HG03196 (cell line): ENCODE results near the gene RIOK1.

Source experiments
- ATAC-seq: cut with Tn5 transposase; IDR thresholded peaks from one replicate; pipeline ENCODE4 v1.9.1; 2021; ENCODE audit not compliant: unreplicated experiment

Gene RIOK1

DNA sequence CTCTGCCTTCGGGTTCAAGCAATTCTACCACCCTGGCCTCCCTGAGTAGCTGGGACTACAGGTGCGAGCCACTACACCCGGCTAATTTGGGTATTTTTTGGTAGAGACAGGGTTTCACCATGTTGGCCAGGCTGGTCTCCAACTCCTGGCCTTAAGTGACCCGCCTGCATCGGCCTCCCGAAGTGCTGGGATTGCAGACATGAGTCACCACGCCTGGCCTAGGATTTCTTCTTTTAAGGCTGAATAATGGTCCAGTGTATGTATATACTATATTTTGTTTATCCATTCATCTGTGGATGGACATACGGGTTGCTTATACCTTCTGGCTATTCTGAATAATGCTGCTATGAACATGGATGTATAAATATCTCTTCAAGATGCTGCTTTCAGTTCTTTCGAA is 17.1 kb downstream of the RIOK1 start:
- no peak for ATAC-seq

DNA sequence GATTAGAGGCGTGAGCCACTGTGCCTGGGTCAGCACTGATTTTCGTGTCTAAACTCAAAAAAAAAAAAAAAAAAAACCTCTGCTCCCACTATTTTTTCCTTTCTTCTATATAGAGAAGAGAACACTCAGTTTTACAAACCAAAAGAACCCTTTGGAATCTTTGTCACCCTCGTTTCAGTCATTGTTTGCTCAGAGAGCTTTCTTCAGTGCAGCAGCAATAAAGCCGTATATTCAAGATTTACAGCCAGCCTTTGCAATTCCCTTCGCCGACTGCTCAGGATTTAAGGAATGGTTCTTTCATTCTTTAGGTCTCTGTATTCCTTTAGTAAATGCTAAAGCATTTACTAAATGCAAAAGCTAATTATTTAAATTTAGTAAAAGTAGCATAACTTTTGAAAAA is 20.1 kb downstream of the RIOK1 start:
- no peak for ATAC-seq

DNA sequence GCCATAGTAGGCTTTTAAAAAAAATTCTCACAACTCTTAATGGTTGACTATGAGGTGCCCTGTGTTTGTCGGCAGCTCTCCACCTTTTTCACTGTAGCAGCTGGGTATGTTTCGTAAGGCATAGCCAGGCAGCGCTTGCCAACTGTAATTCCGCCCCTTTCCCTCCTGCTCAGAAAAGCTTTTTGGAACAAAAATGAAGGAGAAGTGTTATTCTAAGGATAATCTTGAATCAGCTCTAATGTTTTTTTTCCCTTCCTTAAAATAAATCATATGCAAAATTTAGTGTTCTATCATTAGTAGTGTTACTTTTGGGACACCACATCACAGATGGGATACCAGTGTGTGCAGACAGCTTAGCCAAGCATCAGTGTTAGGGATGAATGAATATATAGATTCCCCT is 21.2 kb downstream of the RIOK1 start:
- no peak for ATAC-seq

DNA sequence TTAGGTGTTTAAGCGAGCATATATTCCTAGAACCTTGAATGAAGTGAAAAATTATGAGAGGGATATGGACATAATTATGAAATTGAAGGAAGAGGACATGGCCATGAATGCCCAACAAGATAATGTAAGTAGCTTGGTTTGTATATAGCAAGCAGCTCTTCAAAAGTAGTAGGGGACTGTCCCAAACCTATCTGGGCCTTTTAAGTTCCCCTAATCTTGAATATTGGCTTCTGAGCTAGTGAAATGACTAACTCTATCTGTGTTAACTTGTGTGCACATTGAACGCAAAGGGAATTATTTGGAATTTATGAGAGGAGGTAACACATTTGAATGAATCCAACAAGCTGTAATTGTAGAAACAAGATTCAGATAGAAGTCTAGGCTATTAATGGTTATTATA is 21.7 kb downstream of the RIOK1 start:
- no peak for ATAC-seq

DNA sequence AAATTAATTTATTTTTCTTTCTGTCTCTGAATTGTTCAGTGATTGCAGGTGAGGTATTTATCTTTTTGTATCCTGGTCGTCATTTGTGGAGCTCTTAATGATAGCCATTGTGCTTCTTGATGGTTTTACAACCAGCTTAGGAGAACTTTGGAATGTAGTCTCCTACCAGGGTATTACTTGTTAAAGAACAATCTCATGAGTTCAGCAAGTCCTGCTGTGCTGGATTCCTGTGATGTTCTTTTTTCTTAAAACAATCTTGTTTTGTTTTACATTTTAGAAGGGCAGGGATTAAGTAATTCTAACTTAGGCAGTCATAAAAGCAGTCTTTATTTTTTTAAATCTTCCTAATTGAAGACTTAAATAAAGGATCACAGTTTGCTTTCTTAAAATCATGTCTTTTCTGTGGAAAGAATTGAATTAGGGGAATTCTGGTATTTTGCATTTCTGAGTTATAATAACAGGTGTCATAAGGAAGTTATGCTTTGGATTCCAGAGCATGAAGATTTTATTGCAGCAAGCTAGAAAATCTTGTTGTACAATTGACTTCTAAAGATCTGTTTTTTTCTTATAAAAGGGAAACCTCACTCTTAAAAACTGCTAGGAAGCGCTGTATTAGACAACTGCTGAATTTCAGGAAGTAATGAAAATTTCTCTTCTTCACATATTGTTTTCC is 23.7 kb downstream of the RIOK1 start:
- no peak for ATAC-seq

DNA sequence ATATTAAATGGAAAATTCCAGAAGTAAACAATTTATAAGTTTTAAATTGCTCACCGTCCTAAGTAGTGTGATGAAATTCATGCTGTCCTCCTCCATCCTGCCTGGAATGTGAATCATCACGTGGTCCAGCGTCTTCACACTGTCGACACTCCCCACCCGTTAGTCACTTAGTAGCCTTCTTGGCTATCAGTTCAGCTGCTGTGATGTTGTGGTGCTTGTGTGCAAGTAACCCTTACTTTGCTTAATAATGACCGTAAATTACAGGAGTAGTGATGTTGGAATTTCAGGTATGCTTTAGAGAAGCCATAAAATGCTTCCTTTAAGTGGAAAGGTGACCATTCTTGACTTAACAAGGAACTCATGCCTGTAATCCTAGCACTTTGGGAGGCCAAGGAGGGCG is 25.2 kb downstream of the RIOK1 start:
- no peak for ATAC-seq

DNA sequence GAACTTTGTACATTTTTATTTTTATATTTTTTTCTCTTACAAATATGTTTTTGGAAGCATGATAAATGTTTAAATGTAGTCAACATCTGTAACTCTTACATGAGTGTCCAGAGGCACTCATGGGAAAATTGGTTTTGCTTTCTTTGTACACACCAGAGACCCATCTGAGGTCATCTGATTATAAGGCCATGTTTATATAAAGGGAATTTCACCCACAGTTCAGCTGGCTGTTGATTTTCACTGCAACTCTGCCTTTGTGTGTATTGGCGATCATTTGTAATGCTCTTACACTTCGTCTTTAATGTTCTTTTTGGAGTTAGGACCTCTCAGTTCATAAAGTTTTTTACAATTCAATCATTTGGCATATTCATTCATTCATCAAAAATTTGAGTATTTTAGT is 28.1 kb downstream of the RIOK1 start:
- ATAC-seq, result no peak

DNA sequence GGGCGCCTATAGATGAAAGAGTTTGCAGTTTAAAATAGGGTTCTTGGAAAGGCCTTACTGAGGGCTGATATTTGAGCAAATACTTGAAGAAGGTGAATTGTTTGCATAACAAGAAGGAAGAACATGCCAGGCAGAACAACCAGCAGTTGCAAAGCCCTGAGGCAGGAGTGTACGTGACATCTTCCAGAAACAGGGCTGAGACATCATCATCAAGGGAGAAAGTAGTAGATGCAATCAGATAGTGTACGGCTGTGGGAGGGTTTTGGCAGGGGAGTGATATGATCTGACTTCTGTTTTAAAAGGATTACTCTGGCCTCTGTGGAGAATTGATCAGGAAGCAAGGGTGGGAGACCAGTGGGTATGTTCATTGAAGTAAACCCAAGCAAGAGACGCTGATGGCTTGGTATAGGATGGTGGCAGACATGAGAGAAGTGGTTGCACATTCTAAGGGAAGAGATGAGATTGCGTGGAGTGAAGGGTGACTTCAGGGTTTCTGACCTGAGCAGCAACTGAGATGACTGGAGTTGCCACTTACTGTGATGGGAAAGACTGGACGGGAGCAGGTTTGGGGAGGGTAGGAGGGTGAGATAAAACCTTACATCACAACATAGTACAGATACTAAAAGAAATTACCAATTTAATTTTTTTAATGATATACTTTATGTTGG is 28.8 kb downstream of the RIOK1 start:
- no peak for ATAC-seq

DNA sequence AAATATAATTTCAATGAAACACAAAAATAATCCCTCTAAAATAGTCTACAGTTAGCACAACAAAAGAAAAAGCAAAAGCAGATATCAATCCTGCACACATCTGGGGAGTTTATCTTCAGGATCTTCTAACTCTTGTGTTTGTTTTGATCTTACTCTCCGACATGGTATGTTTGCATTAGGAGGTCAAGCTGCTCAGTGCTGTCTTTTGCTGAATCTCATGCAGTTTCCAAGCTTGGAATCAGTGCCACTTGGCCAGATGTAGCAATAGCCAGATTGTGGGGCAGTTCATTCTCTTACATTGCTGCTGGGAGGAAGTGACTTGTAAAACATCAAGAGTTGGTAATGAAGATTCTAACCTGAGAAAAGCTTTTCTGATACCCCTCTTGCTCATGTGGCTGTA is 29.5 kb downstream of the RIOK1 start:
- no peak for ATAC-seq

DNA sequence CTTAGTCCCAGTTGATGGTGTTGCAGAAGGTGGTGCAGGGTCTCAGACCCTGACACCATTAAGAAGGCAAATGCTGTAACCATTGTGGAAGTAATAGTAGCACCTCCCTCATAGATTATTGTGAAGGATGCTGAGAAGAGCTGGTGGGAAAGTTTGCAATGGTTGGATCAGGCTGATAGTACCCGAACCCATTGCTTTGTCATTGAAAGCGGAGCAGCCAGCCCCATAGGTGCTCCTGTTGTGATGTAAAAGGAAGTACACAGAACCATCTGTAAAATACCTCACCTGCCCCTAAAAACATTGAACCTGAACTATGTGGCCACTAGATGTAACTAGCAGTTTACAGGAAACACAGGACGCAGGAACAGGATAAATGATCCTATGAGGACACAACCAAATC is 31.5 kb downstream of the RIOK1 start:
- ATAC-seq, result no peak

DNA sequence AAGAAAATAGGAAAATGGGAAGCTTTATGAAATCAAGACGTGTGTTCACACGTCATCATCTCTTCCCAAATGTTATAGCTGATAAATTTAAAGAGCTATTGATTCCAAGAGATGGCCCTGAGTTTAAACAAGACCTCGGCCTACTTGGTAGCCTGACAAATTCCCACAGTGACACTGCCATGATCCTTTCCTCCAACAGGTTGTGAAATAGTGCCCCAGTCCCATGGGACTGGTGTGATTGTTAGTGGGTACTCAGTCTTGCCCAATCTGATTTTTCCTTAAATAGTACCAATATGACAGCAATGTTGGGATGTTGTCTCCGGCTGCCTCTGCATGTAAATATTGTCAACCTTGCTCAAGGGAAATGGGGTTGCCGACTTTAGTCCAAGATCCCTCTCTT is 34.5 kb downstream of the RIOK1 start:
- ATAC-seq, result no peak

DNA sequence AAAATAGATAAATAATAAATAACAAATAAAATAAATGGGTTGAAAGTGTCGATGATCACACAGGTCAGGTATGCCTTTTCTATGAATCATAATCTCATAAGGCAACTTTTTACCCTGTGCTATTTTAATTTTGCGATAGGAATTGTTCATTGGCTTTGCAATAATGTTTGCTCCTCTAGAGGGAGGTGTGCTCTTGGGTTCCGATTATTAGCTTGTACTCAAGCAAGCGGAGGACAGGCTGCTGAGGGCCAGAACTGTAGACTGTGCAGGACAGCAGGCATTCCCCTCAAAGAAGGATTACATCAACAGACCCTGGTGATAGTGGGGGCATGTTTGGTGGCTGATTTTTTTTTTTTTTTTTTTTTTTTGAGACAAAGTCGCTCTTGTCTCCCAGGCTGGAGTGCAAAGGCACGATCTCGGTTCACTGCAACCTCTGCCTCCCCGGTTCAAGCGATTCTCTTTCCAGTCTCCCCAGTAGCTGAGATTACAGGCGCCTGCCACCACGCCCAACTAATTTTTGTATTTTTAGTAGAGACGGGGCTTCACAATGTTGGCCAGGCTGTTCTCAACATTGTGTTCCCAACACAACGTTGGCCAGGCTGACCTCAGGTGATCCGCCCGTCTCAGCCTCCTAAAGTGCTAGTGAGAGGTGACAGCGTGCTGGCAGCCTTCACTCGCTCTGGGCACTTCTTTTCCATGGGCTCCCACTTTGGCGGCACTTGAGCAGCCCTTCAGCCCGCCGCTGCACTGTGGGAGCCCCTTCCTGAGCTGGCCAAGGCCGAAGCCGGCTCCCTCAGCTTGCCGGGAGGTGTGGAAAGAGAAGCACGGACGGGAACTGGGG is 35.6 kb downstream of the RIOK1 start:
- no peak for ATAC-seq

DNA sequence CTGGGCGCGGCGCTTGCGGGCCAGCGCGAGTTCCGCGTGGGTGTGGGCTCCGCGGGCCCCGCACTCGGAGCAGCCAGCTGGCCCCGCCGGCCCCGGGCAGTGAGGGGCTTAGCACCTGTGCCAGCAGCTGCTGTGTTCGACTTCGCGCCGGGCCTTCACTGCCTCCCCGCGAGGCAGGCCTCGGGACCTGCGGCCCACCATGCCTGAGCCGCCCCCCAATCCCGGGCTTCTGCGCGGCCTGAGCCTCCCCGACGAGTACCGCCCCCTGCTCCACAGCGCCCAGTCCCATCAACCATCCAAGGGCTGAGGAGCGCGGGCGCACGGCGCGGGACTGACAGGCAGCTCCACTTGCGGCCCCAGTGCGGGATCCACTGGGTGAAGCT is 36.2 kb downstream of the RIOK1 start:
- ATAC-seq, result no peak

DNA sequence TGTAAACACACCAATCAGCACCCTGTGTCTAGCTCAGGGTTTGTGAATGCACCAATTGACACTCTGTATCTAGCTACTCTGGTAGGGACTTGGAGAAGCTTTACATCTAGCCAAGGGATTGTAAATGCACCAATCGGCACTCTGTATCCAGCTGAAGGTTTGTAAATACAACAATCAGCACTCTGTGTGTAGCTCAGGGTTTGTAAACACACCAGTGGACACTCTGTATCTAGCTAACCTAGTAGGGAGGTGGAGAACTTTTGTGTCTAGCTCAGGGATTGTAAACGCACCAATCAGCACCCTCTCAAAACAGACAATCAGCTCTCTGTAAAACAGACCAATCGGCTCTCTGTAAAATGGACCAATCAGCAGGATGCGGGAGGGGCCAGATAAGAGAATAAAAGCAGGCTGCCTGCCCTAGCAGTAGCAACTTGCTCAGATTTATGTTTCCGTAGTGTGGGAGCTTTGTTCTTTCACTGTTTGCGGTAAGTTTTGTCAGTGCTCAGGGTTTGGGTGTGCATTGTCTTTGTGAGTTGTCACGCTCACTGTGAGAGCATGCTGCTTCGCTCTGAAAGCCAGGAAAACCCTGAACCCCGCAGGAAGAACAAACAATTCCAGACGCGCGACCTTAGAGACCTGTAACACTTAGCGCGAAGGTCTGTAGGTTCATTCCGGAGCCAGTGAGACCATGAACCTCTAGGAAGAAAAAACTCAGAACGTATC is 37.0 kb downstream of the RIOK1 start:
- no peak for ATAC-seq

DNA sequence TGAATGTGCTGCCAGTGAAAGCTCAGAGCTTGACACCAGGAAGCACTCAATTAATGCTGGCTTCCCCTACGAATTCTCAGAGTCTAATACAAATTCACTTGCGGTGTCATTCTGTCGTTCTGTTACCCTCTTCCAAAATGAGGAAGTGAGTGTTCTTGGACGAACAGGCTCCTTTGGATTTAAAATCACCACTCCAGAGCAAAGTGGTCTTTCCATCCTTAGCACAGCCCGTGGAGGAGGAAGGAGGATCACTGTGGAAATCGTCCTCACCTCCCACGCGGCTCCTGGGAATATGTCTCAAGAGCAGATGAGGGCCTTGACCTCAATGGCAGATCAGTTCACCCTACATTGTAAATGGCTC is 41.7 kb downstream of the RIOK1 start:
- ATAC-seq, result no peak

DNA sequence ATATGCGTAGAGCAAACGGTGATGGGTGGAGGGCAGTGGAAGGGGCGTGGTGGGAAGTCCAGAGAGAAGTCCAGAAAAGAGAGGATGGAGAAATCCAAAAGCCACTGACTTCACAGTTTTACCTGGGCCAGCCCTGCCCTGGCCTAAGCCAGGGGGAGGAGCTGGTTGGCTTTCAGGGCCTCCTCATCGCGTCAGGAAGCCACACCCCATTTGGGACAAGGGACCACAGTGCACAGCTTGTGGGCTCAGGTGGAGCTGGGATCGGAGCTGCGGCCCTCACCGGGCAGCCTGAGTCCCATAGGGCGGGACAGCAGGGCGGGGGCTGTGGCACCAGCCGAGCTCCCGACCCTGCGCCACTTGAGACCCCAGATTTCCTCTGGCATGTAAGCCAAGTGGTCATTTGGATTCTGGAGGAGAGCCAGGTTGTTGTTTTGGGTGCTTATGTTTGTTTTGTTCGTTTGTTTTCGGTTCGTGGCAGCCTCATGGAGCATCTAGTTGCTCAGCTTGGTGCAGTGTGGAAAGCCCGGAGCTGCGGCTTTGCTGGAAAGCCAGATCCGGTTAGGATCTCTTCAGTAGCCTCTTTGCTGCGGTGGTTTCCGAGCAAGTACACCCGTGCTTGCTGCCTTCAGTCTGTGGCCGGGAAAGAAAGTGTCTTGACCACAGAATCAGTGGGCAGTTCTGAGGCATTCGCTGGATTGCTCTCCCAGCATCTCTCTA is 42.2 kb downstream of the RIOK1 start:
- ATAC-seq, result no peak

DNA sequence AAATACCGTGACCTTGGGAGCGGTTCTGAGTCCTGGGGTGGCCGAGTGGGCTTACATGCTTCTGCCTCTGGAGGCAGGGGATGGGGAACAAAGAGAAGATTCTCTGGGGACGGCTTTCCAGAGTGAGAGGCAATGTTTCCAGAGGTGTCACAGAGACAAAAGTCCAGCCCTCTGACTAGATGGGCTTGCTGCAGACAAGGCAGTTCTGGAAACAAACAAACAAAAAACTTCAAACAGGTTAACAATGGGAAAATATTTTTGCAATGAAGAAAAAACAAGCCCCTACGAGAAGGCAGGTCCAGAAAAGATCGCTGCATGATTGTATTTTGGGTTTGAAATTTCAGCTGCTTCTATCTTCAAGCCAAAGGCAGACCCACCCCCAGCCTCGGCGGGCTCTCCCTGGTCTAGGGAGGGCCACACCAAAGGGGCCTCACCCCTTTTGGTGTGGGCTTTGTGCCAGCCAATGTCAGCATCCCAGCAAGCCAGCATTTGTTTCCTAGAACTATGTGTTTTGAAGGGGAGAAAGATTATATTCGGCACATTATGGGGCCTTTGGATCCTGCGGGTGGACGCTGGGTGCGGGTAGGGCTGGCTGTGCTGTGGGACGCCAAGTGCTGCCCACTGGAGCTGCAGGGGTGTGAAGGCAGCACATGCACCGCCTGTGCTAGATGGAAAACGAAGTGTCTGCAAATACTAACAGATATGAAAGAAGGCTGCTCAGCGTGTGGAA is 42.9 kb downstream of the RIOK1 start:
- ATAC-seq, result no peak

DNA sequence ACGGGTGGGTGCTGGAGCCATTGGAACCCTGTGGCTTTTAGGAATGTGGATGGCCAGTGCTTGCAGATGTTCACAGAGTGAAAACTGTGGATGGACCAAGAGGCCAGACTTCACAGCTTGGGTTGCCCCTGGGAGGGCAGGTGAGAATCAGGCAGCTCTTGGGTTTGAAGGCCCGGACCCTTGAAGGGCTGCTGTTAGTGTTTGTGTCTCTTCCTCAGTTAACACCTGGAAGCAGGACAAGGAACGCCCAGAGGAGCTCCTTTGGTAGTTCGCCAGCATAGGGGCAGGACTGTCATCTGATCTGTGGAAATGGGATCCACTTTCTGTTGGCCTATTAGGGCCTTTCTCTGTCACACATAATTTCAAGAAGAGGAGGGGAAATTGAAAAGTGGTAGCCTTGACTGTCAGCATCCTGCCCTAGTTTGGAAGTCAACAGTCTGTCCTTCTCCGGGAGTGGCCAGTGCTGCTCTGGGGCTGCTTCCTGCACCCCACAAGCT is 43.6 kb downstream of the RIOK1 start:
- ATAC-seq, result no peak

DNA sequence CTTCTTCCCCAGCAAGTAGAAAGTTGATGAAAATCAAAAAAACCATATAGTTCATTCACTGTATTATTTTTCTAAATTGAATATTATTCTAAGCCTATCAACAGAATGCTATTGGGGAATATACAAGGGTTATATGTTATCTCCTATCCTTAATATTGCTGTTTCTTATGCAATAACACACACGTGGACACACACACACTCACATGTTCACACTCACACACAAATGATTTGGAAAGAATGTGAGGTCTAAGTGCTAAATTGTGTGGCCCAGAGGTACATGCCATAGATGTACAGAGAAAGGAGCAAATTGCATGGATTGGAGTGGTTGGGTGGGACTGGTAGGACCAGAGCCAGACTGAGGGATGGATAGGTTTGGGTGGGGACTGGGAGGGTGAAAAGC is 45.1 kb downstream of the RIOK1 start:
- no peak for ATAC-seq

DNA sequence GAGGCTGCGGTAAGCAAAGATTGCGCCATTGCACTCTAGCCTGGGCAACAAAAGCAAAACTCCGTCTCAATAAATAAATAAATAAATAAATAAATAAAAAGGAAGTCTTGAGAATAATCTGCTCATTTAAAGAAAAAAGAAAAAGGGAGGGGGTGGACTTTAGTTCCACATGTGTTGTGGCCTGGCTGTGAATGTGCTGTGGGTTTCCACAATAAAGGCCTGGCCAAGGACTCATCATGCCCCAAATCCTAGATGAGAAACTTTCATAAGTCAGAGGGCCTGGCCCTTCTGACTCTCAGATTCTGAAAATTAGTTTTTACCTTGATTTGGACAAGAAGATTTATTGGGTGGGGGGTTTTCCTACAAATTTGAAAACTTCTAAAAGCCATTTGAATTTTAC is 48.4 kb downstream of the RIOK1 start:
- ATAC-seq, result no peak
